HCT116 (cell line): ENCODE data around the gene MDM2.

Experiments used
- CEBPB ChIP-seq: IDR thresholded peaks from 2 replicates; pipeline ENCODE4 v1.6.1; 2012; ENCODE audit warnings: low read depth
- EZH2 ChIP-seq: fragments of 200-600 bp; sonication (generic); IDR thresholded peaks from 2 replicates; pipeline ENCODE4 v1.6.1; 2017; ENCODE audit warnings: antibody characterized with exemption, mixed run types
- POLR2A ChIP-seq: IDR thresholded peaks from 2 replicates; pipeline ENCODE4 v1.7.0; 2011; ENCODE audit warnings: borderline replicate concordance; ENCODE audit not compliant: insufficient read depth, insufficient read length; ENCODE audit errors: extremely low read depth
- POLR2AphosphoS5 ChIP-seq: IDR thresholded peaks from 2 replicates; pipeline ENCODE4 v1.6.1; 2011; ENCODE audit warnings: mild to moderate bottlenecking, low read depth, low read length, moderate library complexity
- RAD21 ChIP-seq: IDR thresholded peaks from 2 replicates; pipeline ENCODE4 v1.6.1; 2012; ENCODE audit warnings: low read depth, mild to moderate bottlenecking
- SP1 ChIP-seq: IDR thresholded peaks from 2 replicates; pipeline ENCODE4 v1.6.1; 2012; ENCODE audit warnings: low read depth
- SRF ChIP-seq: IDR thresholded peaks from 2 replicates; pipeline ENCODE4 v1.6.1; 2012; ENCODE audit warnings: low read depth
- ZBTB33 ChIP-seq: IDR thresholded peaks from 2 replicates; pipeline ENCODE4 v1.6.1; 2011; ENCODE audit warnings: mild to moderate bottlenecking, low read length, moderate library complexity; ENCODE audit not compliant: insufficient replicate concordance; ENCODE audit errors: extremely low read depth
- ZNF274 ChIP-seq: fragments of 200-500 bp; sonication (Bioruptor generic); IDR thresholded peaks from 2 replicates; pipeline ENCODE4 v1.6.1; 2014; ENCODE audit warnings: mild to moderate bottlenecking, low read depth, low read length, inconsistent platforms
- TF ChIP-seq, protein P1 (sequence below), 3 experiments: fragments of 200-600 bp in 1 of 3; sonication (generic) in 1 of 3; IDR thresholded peaks in 2 of 3; conservative IDR thresholded peaks in 1 of 3; 2 replicates each; pipeline ENCODE4 v1.5.1; 2012 to 2017; ENCODE audit warnings: low read depth in 2 of 3, low read length in 2 of 3, antibody characterized with exemption in 1 of 3, borderline replicate concordance in 1 of 3, control low read depth in 1 of 3, mild to moderate bottlenecking in 1 of 3, mixed read lengths in 1 of 3, mixed run types in 1 of 3, moderate library complexity in 1 of 3; ENCODE audit not compliant: insufficient read depth in 1 of 3
- TF ChIP-seq, protein P2 (sequence below): IDR thresholded peaks from 2 replicates; pipeline ENCODE4 v1.6.1; 2012

GRCh38 chr12:68837215-68837614 lies 29.2 kb downstream of the MDM2 start:
- TF ChIP-seq, protein P1, sequence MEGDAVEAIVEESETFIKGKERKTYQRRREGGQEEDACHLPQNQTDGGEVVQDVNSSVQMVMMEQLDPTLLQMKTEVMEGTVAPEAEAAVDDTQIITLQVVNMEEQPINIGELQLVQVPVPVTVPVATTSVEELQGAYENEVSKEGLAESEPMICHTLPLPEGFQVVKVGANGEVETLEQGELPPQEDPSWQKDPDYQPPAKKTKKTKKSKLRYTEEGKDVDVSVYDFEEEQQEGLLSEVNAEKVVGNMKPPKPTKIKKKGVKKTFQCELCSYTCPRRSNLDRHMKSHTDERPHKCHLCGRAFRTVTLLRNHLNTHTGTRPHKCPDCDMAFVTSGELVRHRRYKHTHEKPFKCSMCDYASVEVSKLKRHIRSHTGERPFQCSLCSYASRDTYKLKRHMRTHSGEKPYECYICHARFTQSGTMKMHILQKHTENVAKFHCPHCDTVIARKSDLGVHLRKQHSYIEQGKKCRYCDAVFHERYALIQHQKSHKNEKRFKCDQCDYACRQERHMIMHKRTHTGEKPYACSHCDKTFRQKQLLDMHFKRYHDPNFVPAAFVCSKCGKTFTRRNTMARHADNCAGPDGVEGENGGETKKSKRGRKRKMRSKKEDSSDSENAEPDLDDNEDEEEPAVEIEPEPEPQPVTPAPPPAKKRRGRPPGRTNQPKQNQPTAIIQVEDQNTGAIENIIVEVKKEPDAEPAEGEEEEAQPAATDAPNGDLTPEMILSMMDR (IDR thresholded peaks at IDR 0.05 in 2 of 3, conservative IDR thresholded peaks at IDR 0.05 in 1 of 3; ENCODE audit: borderline replicate concordance in 1 of 3, insufficient read depth in 1 of 3, low read depth in 2 of 3, low read length in 2 of 3) = no peak
- TF ChIP-seq CEBPB (no peak), POLR2A (no peak), RAD21 (no peak), EZH2 (no peak), ZNF274 (no peak), ZBTB33 (no peak), POLR2AphosphoS5 (no peak), SP1 (no peak), SRF (no peak)
- TF ChIP-seq, protein P2, sequence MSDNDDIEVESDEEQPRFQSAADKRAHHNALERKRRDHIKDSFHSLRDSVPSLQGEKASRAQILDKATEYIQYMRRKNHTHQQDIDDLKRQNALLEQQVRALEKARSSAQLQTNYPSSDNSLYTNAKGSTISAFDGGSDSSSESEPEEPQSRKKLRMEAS = no peak
